ENCODE data around the gene ARMC10. TPM values are rescaled to one million over a fixed set of nuclear protein-coding genes. Genes with fewer than 3 reads are reported as not detected.
A peak's percentile ranks its signal among the peaks of the same experiment; 100 is the strongest.

Gene ARMC10
- total and polyA plus RNA-seq, 9 of the 15 experiments (the other 6 are each of a cell fraction or from before 2014, with no cell fraction given) = 17.0 to 113 (median 72.6) TPM

GRCh38 chr7:103074519-103075336 is at the start of gene ARMC10, which contains the start of gene FBXL13 (continued):
- TF ChIP-seq SRSF3 (IDR thresholded peaks at IDR 0.05; ENCODE audit: insufficient read depth, low read length) (no peak), ZNF830 (CRISPR knock-in tag; IDR thresholded peaks at IDR 0.05) (no peak), HSF4 (CRISPR knock-in tag; IDR thresholded peaks at IDR 0.05; ENCODE audit: borderline replicate concordance) (no peak), ZNF695 (CRISPR knock-in tag; IDR thresholded peaks at IDR 0.05) (no peak), ZNF232 (CRISPR knock-in tag; IDR thresholded peaks at IDR 0.05) (no peak), RBM25 (IDR thresholded peaks at IDR 0.05; ENCODE audit: low read depth, low read length, severe bottlenecking) (peak; percentile 23), BRD4 (IDR thresholded peaks at IDR 0.05) (no peak), TBP (optimal IDR thresholded peaks at IDR 0.05; ENCODE audit: low read depth, low read length) (peak; percentile 80), ASH1L (IDR thresholded peaks at IDR 0.05; ENCODE audit: borderline replicate concordance, low read depth, partially characterized antibody) (no peak), PTRF (tag; IDR thresholded peaks at IDR 0.05) (no peak), KLF16 (IDR thresholded peaks at IDR 0.05) (no peak), NCOR1 (IDR thresholded peaks at IDR 0.05) (peak; percentile 72), CREM (IDR thresholded peaks at IDR 0.05; ENCODE audit: low read depth) (peak; percentile 67; the same call in 1 of the 2 replicates), MLLT1 (IDR thresholded peaks at IDR 0.05) (peak in 1 of 2 experiments; percentile 27; a peak in 1 of 4 replicates)
- TF ChIP-seq, protein P1, sequence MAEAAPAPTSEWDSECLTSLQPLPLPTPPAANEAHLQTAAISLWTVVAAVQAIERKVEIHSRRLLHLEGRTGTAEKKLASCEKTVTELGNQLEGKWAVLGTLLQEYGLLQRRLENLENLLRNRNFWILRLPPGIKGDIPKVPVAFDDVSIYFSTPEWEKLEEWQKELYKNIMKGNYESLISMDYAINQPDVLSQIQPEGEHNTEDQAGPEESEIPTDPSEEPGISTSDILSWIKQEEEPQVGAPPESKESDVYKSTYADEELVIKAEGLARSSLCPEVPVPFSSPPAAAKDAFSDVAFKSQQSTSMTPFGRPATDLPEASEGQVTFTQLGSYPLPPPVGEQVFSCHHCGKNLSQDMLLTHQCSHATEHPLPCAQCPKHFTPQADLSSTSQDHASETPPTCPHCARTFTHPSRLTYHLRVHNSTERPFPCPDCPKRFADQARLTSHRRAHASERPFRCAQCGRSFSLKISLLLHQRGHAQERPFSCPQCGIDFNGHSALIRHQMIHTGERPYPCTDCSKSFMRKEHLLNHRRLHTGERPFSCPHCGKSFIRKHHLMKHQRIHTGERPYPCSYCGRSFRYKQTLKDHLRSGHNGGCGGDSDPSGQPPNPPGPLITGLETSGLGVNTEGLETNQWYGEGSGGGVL (CRISPR knock-in tag; IDR thresholded peaks at IDR 0.05) = no peak
- TF ChIP-seq, protein P2, sequence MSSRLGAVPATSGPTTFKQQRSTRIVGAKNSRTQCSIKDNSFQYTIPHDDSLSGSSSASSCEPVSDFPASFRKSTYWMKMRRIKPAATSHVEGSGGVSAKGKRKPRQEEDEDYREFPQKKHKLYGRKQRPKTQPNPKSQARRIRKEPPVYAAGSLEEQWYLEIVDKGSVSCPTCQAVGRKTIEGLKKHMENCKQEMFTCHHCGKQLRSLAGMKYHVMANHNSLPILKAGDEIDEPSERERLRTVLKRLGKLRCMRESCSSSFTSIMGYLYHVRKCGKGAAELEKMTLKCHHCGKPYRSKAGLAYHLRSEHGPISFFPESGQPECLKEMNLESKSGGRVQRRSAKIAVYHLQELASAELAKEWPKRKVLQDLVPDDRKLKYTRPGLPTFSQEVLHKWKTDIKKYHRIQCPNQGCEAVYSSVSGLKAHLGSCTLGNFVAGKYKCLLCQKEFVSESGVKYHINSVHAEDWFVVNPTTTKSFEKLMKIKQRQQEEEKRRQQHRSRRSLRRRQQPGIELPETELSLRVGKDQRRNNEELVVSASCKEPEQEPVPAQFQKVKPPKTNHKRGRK (tag; IDR thresholded peaks at IDR 0.05) = no peak
- TF ChIP-seq, protein P3, sequence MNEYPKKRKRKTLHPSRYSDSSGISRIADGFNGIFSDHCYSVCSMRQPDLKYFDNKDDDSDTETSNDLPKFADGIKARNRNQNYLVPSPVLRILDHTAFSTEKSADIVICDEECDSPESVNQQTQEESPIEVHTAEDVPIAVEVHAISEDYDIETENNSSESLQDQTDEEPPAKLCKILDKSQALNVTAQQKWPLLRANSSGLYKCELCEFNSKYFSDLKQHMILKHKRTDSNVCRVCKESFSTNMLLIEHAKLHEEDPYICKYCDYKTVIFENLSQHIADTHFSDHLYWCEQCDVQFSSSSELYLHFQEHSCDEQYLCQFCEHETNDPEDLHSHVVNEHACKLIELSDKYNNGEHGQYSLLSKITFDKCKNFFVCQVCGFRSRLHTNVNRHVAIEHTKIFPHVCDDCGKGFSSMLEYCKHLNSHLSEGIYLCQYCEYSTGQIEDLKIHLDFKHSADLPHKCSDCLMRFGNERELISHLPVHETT (CRISPR knock-in tag; conservative IDR thresholded peaks at IDR 0.05 in 1 of 2, IDR thresholded peaks at IDR 0.05 in 1 of 2) = peak in 1 of 2 experiments; percentile 100; a peak in 2 of 4 replicates
- TF ChIP-seq, protein P4, sequence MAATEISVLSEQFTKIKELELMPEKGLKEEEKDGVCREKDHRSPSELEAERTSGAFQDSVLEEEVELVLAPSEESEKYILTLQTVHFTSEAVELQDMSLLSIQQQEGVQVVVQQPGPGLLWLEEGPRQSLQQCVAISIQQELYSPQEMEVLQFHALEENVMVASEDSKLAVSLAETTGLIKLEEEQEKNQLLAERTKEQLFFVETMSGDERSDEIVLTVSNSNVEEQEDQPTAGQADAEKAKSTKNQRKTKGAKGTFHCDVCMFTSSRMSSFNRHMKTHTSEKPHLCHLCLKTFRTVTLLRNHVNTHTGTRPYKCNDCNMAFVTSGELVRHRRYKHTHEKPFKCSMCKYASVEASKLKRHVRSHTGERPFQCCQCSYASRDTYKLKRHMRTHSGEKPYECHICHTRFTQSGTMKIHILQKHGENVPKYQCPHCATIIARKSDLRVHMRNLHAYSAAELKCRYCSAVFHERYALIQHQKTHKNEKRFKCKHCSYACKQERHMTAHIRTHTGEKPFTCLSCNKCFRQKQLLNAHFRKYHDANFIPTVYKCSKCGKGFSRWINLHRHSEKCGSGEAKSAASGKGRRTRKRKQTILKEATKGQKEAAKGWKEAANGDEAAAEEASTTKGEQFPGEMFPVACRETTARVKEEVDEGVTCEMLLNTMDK (IDR thresholded peaks at IDR 0.05; ENCODE audit: borderline replicate concordance, insufficient read depth, low read depth, low read length, poor library complexity, severe bottlenecking) = peak; percentile 90

All from K562 (cell line).